Left hindlimb (tissue), 1 donor: ENCODE results near the gene ELOVL5.
"Not testable (repeated sequence)": the region's sequence is repeated elsewhere in the genome, so short reads cannot be mapped to it uniquely, and the experiment has no call there.

ENCODE experiments used
- DNase-seq: peaks from one replicate; pipeline ENCODE4 v3.0.0-alpha.2; 2018

ELOVL5 gene

GRCh38 chr6:53348371-53349208, at the start of gene ELOVL5:
Gene ELOVL5 (minus strand): TSS chr6:53348950. CDS start chr6:53295699, 53,251 bp downstream.
- DNase-seq, result peak; percentile 98

DNA sequence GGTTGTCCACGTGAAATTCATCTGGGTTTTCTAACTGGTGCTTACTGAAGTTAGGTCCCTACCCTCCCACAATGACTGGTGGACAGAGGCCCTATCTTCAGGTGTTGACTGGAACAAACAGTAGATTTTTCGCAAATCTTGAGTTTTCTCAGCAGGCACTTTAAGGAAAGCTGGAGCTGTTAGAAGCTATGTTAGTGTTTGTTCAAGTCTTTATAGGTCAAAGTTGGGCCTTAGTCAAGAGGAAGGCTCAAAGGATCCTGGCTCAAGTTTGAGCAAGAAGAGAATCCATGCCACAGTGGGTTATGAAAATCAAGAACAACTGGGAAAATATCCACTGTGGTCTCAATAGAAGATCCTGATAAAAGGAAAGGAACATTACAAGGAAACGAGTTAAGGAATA, 48.5 kb upstream of the ELOVL5 start:
- no peak for DNase-seq

DNA sequence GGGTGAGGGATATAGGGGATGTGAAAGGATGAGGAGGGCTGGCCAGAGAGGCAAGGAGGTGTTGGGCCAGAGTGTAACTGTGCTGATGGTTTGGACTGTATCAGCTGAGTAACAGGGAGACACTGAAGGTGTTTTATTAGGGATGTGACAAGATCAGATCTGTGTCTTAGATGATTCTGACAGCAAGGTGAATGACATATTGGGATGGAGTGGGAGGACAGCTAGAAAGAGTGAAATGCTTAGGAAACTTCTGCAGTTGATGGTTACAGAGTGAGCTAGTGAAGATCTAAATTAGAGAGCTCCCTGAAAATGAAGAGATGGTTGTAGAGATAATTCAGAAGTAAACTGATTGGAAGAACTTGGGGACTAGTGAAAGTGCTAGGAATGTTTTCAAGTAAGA, 47.2 kb upstream of the ELOVL5 start:
- DNase-seq, result no peak

GRCh38 chr6:53394704-53395103, 46.0 kb upstream of the ELOVL5 start:
- DNase-seq, result no peak

GRCh38 chr6:53391170-53391569, 42.4 kb upstream of the ELOVL5 start:
- no peak for DNase-seq

DNA sequence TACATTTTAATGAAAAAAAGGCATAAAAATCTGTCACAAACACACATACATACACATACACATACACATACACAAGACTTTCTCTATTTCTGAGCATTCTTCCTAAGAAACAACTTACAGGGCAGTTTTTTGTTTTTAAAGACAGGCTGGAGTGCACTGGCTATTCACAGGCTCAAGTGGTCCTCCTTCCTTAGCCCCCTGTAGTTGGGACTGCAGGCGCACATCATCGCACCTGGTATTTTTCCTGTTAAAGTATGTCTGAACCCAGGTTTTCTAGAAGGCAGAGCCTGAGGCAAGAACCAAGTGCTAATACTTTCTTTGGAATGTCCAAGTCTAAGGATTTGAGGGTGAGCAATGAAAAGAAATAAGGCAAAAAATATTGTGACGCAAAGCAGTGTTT, 41.3 kb upstream of the ELOVL5 start:
- no peak for DNase-seq

GRCh38 chr6:53388615-53389014, 39.9 kb upstream of the ELOVL5 start:
- DNase-seq, result not testable (repeated sequence)

DNA sequence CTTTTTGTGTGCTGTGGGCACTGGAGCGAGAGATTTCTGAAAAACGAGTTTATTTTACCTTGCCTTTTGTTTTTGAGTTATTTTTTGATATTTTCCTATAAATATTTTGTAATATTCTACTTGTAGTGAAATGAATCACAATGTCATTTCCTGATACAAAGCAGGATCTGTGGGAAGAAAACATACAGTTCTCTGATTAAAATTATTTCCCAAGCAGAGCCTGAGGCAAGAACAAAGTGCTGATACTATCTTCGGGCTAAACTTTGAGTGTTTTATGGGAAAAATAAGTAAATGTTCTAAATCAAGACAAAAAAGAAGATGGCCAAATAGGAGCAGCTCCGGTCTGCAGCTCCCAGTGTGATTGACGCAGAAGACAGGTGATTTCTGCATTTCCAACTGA, 33.7 kb upstream of the ELOVL5 start:
- no peak for DNase-seq

- no peak for DNase-seq
Observed at GRCh38 chr6:53378208-53378607, 29.5 kb upstream of the ELOVL5 start.

GRCh38 chr6:53377793-53378192, 29.0 kb upstream of the ELOVL5 start:
- no peak for DNase-seq

DNA sequence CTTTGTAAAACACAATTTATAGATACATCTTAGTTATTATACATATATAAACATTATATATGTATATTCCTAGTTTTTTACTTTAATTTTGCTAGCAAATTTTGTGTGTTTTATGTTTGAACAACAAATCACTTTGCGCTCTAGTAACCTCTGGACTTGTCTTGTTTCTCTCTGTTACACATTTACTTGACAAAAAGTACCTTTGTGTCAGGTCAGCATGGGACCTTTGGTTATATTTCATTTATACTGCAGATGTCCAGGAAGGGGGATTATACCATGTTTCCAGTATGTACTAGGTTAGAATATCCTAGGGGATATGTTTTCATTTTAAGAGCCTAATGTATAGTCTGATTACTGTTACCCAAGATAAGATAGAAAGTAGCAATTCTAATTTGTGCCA, 28.5 kb upstream of the ELOVL5 start:
- no peak for DNase-seq

DNA sequence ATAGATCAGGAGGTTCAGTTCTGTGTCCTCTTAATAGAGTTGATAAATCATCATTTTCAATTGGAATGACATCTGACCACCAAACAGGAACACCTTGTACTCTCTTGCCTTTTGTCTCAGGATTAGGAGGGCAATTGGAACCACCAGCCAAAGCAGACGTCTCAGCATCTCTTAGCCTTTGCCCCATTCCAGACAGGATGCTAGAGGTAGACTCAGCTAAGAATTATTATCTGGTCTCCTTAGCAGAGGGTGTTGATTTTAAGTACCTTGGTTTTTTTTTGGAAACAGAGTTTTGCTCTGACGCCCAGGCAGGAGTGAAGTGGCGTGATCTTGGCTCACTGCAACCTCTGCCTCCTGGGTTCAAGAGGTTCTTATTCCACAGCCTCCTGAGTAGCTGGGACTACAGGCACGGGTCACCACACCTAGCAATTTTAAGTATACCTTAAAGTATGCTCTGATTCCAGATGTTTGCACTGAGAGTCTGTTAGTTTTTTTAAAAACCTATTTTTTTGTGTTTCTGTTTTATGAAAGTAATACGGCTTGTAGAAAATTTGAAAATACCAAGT, 28.0 kb upstream of the ELOVL5 start:
- DNase-seq, result no peak

GRCh38 chr6:53375847-53376246, 27.1 kb upstream of the ELOVL5 start:
- no peak for DNase-seq

DNA sequence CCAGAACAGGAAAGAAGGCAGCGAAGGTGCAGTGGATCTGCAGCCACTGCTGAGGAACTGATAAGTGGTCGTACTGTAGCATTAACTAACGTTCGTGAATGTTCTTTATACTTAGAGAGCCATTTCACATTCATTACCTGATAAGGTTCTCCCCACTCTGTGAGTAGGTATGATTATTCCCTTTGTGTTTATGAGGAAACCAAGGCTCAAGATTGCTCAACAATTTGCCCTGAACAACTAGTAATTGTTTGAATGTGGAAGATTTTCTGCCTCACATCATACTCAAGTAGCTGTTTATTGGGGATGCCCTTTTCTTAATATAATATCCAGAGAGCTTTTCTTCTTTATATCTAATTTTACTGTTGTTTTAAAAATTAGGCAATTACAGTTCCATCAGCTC, 24.9 kb upstream of the ELOVL5 start:
- no peak for DNase-seq

DNA sequence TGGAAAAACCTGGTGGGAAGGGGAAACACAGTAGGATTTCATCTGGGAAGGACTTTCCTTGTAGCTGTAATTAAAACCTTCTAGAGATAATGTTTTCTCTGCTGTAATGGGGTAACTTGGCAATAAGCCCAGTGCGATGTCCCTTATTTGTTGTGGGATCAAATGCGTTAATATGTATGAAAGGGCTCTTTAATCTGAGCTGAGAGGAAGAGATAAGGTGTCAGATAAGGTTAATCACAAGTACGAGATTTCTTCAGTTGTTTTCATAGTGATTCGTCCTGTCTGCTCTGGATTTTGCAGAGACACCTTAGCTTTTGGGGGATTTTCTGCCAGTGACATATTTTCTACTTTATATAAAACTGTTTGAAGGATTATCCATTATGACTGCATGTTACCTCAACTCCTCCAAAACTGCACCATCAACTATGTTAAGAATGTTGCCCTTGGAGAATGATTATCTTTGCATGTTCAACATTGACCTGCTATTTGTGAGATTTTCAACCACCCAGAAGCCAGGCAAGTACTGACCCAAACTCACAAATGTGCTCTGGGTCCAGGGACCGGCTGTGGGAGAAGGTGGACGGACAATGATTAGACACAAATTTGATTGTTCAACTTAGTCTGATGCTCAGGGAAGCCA, 21.2 kb upstream of the ELOVL5 start:
- DNase-seq, result no peak

DNA sequence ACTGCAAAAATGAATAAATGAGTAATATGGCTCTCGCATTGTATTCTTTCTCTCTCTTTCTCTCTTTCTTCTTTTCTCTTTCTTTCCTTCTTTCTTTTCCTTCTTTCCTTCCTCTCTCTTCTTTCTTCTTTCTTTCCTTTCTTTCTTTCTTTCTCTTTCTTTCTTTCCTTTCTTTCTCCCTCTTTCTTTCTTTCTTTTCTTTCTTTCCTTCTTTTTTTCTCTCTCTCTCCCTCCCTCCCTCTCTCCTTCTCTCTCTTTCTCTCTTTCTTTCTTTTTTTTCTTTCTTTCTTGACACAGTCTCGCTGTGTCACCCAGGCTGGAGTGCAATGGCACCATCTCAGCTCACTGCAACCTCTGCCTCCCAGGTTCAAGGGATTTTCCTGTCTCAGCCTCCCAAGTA, 20.3 kb upstream of the ELOVL5 start:
- no peak for DNase-seq

DNA sequence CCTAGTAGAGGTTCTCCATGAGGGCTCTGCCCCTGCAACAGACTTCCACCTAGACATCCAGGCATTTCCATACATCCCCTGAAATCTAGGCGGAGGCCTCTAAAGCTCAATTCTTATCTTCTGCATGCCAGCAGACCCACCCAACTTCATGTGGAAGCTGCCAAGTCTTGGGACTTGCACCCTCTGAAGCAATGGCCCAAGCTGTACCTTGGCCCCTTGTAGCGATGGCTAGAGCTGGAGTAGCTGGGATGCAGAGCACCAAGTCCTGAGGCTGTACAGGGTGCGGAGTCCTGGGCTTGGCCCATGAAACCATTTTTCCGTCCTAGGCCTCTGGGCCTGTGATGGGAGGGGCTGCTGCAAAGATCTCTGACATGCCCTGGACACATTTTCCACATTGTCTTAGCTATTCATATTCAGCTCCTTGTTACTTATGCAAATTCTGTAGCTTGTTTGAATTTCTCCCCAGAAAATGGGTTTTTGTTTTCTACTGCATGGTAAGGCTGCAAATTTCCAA, 17.4 kb upstream of the ELOVL5 start:
- DNase-seq, result no peak

DNA sequence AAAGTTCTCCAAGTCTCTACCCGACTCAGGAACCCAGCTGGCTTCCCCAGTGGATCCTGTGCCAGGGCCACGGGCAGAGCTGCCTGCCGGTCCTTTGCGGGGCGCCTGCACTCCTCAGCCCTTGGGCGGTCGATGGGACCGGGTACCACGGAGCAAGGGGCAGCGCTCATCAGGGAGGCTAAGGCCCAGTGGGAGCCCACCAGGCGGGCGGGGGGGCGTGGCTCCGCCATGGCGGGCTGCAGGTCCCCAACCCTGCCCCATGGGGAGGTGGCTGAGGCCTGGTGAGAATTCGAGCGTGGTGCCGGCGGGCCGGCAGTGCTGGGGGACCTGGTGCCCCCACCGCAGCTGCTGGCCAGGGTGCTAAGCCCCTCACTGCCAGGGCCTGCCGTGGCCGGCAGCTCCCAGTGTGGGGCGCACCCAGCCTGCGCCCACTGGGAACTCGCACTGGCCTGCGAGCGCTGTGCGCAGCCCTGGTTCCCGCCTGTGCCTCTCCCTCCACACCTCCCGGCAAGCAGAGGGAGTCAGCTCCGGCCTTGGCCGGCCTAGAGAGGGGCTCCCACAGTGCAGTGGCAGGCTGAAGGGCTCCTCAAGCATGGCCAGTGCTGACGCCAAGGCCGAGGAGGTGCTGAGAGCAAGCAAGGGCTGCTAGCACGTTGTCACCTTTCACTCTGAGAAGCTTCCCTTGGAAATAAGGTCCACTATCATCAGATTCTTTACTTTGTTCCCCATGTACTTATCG, 14.8 kb upstream of the ELOVL5 start:
- no peak for DNase-seq

DNA sequence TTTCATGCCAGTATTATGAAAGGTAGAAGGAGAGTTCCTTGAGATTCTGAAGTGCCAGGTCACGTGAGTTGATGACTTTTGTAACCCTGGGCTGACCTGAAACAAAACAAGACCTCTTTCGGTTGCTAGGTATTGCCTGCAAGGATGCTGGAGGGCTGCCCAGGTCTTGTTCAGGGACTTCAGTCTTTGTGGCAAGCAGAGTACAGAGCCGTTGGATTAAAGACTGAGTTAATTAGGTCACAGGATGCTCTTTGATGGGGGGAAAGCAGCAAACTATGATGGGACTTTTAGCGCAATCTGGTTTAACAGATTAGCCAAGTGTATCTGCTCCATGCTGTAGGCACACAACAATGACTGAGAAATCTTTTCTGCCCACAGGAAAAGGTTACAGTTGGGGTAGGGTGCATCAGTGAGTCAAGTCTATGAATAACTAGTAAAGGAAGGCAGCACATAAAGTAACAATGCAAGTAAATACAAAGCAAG, 12.8 kb upstream of the ELOVL5 start:
- no peak for DNase-seq

DNA sequence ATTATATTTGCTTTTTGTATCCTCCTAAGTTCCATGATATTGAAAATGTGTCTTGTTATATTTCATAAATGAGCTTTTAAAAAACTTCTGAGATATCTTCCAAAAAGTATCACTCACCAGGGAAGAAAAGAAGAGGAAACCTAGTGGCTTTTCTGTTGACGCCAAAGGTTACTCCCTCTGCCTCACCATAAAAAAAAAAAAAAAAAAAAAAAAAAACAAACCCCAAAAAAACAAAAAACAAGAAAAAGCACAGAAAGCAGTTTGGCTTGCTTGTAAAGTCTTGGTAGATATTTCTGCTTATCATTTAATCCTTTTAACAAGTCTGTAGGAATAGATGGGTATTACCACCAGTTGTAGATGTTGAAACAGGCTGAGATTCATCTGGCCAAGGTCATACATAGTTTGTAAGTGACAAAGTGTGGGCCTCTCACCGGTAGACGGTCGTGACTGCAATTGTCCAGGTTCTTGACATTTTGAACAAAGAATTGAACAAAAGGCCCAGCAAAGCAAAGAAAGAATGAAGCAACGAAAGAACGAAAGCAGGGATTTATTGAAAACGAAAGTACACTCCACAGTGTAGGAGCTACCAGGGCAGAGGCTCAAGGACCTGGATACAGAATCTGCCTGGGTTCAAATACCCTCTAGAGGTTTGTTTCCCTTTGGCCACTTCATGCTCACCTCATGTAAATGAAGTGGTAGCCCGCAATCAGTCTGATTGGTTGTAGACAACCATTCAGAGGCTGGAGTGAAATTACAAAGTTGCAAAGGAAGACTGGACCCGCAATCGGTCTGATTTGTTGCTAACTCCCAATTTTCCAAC, 11.6 kb upstream of the ELOVL5 start:
- DNase-seq, result no peak

DNA sequence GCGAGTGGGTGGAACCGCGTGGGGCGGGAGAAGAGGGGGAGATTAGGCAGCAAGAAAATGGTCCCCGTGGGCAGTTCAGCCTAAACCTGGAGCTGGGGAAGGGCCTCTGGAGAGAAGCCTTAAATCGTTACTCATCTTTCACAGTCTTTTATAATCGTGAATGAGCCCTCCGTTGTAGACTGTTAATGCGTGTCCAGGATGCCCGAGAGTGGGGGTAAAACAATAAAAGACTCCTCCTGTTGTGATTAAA, 11.0 kb upstream of the ELOVL5 start:
- DNase-seq, result no peak

GRCh38 chr6:53359095-53359842, 10.5 kb upstream of the ELOVL5 start:
- peak; percentile 98 for DNase-seq
